Stomach smooth muscle (tissue), 2 donors: ENCODE measurements around the gene TRIO.

Experiments
- H3K27ac ChIP-seq: one replicate; pipeline ENCODE4 v1.7.0; 2013; ENCODE audit warnings: mild to moderate bottlenecking, low read length, inconsistent platforms
- H3K27me3 ChIP-seq, 2 donors: one replicate each; pipeline ENCODE4 v1.7.0; 2013; ENCODE audit warnings: low read length in 2 of 2; ENCODE audit not compliant: insufficient read depth in 2 of 2, control insufficient read depth in 1 of 2
- H3K36me3 ChIP-seq, 2 donors: one replicate each; pipeline ENCODE4 v1.7.0; 2013; ENCODE audit warnings: low read length in 2 of 2; ENCODE audit not compliant: control insufficient read depth in 2 of 2, insufficient read depth in 2 of 2
- H3K4me1 ChIP-seq: one replicate; pipeline ENCODE4 v1.7.0; 2013; ENCODE audit warnings: low read length; ENCODE audit not compliant: control insufficient read depth, insufficient read depth
- H3K4me3 ChIP-seq, 2 donors: one replicate each; pipeline ENCODE4 v1.7.0; 2013; ENCODE audit warnings: low read length in 2 of 2
- H3K9ac ChIP-seq, 2 donors: one replicate each; pipeline ENCODE4 v1.7.0; 2013; ENCODE audit warnings: low read length in 2 of 2, mild to moderate bottlenecking in 1 of 2
- H3K9me3 ChIP-seq, 2 donors: one replicate each; pipeline ENCODE4 v1.7.0; 2013; ENCODE audit warnings: low read length in 2 of 2; ENCODE audit not compliant: control insufficient read depth in 2 of 2
- donor health status: healthy.
- donor health status: Pancreatic carcinoma.

The TRIO gene

GRCh38 chr5:14109771-14110170, 33.4 kb upstream of the TRIO start:
- H3K4me3 ChIP-seq, result no peak overlapping the region
- H3K27ac ChIP-seq, result no peak overlapping the region
- H3K36me3 ChIP-seq, result no peaks in the 10 kb centered on the region
- no peaks in the 10 kb centered on the region for H3K27me3 ChIP-seq
- H3K9me3 ChIP-seq, result no peaks in the 10 kb centered on the region
- H3K4me1 ChIP-seq, result peaks cover 2% of the 10 kb centered on the region
- no peak overlapping the region for H3K9ac ChIP-seq

DNA sequence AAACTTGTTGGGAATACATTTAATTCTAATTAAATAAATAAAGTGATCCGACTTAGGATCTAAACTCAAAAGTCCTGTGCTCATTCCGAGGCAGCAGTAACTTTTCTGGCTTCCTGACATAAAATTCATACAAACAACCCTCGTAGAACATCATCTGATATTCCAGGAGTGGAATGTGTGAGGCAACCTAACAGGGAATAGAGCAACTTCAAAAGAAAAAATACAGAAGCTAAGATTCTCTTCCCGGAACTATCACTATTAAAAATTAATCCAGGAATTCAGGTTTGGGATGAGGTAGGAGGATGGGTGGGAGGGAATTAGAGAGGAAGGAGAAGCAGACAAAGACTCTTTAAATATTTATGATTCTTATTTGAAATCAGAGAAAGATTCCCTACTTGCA, 32.9 kb upstream of the TRIO start:
- no peaks in the 10 kb centered on the region for H3K9me3 ChIP-seq
- no peak overlapping the region for H3K27ac ChIP-seq
- H3K36me3 ChIP-seq, result no peaks in the 10 kb centered on the region
- peaks cover 2% of the 10 kb centered on the region for H3K4me1 ChIP-seq
- H3K9ac ChIP-seq, result no peak overlapping the region
- no peaks in the 10 kb centered on the region for H3K27me3 ChIP-seq
- no peak overlapping the region for H3K4me3 ChIP-seq

DNA sequence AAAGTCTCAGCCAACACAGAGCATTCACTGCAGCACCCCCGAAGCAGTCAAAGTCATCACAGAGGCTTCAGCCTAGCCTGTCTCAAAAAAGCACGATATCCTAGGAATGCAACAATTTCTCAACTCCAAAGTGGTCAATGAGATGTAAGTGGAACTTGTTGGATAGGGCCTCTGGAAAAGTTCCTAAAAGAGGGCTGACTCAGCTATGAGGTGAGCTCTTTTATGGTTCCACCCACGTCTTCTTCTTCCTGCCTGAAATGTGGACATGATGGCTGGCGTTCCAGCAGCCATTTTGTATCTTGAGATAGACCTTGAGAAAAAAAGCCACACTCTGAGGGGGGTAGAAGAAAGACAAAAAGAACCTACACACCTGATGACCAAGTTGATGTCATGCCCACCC, 32.5 kb upstream of the TRIO start:
- Histone ChIP-seq H3K9ac (no peak overlapping the region), H3K27ac (no peak overlapping the region), H3K4me1 (peaks cover 2% of the 10 kb centered on the region), H3K4me3 (no peak overlapping the region), H3K27me3 (no peaks in the 10 kb centered on the region), H3K36me3 (no peaks in the 10 kb centered on the region), H3K9me3 (no peaks in the 10 kb centered on the region)

GRCh38 chr5:14112998-14113652, 30.0 kb upstream of the TRIO start:
- H3K4me1 ChIP-seq, result peaks cover 2% of the 10 kb centered on the region
- H3K36me3 ChIP-seq, result no peaks in the 10 kb centered on the region
- no peak overlapping the region for H3K4me3 ChIP-seq
- H3K9me3 ChIP-seq, result no peaks in the 10 kb centered on the region
- no peaks in the 10 kb centered on the region for H3K27me3 ChIP-seq
- no peak overlapping the region for H3K9ac ChIP-seq
- H3K27ac ChIP-seq, result no peak overlapping the region

GRCh38 chr5:14114615-14115251, 28.4 kb upstream of the TRIO start:
- H3K27ac ChIP-seq, result no peak overlapping the region
- no peaks in the 10 kb centered on the region for H3K36me3 ChIP-seq
- H3K4me3 ChIP-seq, result no peak overlapping the region

GRCh38 chr5:14115323-14115895, 27.7 kb upstream of the TRIO start:
- Histone ChIP-seq H3K4me3 (no peak overlapping the region), H3K9ac (no peak overlapping the region), H3K9me3 (no peaks in the 10 kb centered on the region), H3K27ac (no peak overlapping the region), H3K27me3 (peaks cover 0 to 2% of the 10 kb centered on the region in 2 donors), H3K4me1 (peaks cover 2% of the 10 kb centered on the region), H3K36me3 (no peaks in the 10 kb centered on the region)

More at GRCh38 chr5:14114615-14115251, 28.4 kb upstream of the TRIO start:
- Histone ChIP-seq H3K9me3 (no peaks in the 10 kb centered on the region), H3K27me3 (no peaks in the 10 kb centered on the region), H3K9ac (no peak overlapping the region), H3K4me1 (peaks cover 2% of the 10 kb centered on the region)

DNA sequence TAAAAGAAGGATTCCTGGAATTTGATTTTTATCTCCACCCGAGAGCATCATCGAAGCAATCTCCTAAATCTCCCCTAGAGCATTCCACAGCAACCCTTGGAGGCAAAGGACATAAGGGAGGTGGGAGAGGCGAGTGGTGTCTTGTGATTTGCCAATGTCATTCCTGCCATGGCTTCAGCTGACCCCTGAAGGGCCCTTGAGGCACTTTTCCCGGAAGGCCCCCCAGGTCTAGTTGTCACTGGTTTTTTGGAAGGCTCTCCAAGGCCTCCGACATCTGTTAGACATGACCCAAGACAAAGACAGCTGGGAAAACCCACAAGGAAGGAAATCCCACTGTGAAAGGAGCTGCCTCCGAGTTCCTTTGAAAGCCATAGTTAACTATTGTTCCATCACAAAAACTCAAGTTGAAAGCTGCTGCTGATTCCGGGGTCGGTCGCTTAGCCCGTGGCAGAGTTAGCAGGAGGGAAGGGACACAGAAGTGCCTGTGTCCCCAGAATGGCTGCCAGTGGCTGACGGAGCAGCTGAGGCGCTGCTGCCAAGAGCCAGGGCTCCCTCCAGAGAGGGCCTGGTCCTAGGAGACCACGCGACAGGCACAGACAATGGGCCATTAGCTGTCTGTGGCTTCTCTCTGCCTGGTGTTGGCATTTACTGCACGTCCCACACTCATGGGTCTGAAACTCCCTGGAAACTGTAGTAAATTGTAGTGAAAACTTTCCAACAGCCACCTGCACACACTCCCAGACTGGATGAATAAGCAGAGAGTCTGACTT, 24.4 kb upstream of the TRIO start:
- H3K9ac ChIP-seq, result no peak overlapping the region
- peaks cover 0 to 2% of the 10 kb centered on the region in 2 donors for H3K27me3 ChIP-seq
- H3K9me3 ChIP-seq, result no peaks in the 10 kb centered on the region
- no peaks in the 10 kb centered on the region for H3K4me1 ChIP-seq
- H3K27ac ChIP-seq, result no peak overlapping the region
- H3K4me3 ChIP-seq, result no peak overlapping the region
- no peaks in the 10 kb centered on the region for H3K36me3 ChIP-seq

GRCh38 chr5:14120176-14120575, 23.0 kb upstream of the TRIO start:
- Histone ChIP-seq H3K36me3 (no peaks in the 10 kb centered on the region), H3K9me3 (no peaks in the 10 kb centered on the region), H3K9ac (no peak overlapping the region), H3K27me3 (peaks cover 0 to 2% of the 10 kb centered on the region in 2 donors), H3K4me1 (no peaks in the 10 kb centered on the region), H3K27ac (no peak overlapping the region), H3K4me3 (no peak overlapping the region)

GRCh38 chr5:14121552-14121951, 21.6 kb upstream of the TRIO start:
- no peaks in the 10 kb centered on the region for H3K4me1 ChIP-seq
- H3K4me3 ChIP-seq, result no peak overlapping the region
- H3K9ac ChIP-seq, result no peak overlapping the region
- no peaks in the 10 kb centered on the region for H3K36me3 ChIP-seq
- H3K27ac ChIP-seq, result no peak overlapping the region
- no peaks in the 10 kb centered on the region for H3K9me3 ChIP-seq
- peaks cover 0 to 2% of the 10 kb centered on the region in 2 donors for H3K27me3 ChIP-seq

- Histone ChIP-seq H3K4me3 (no peak overlapping the region), H3K9ac (no peak overlapping the region), H3K27me3 (peaks cover 0 to 2% of the 10 kb centered on the region in 2 donors), H3K4me1 (no peaks in the 10 kb centered on the region), H3K9me3 (no peaks in the 10 kb centered on the region), H3K27ac (no peak overlapping the region), H3K36me3 (no peaks in the 10 kb centered on the region)
Observed at GRCh38 chr5:14122089-14122488, 21.1 kb upstream of the TRIO start.
